Measurements from ENCODE around the gene SRR.

Gene SRR

DNA sequence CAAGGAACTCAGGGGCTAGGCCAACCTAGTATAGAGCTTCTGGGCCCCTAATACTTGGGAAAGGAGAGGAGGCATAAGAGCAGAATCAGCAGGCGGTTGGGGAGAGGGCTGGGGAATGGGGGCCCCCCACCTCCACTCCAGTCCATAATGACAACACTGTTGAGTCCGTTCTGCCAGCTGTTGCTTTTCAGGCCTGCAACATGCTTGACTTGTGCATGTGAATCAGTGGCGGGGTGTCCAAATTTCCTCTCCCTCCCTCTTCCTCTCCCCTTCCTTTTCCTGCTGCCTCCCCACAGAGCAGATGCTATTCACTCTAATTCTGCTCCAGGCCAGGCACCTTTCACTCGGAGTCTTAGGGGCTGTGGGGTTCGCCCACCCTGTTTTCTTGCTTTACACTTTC lies 65.3 kb downstream of the SRR start:
- no peak overlapping the region for H2AFZ ChIP-seq (ENCODE audit: low read length)
- no peak overlapping the region for H3K27ac ChIP-seq (ENCODE audit: low read length)
- no peak overlapping the region for H3K9ac ChIP-seq (ENCODE audit: low read length)
- H3K9me2 ChIP-seq (replicated peaks; ENCODE audit: insufficient read depth, low read length) = no peaks in the 10 kb centered on the region
- no peaks in the 10 kb centered on the region for H3K79me2 ChIP-seq (ENCODE audit: low read length)
- no peaks in the 10 kb centered on the region for H3K27me3 ChIP-seq (replicated peaks; ENCODE audit: insufficient read depth, low read length)
- H4K20me1 ChIP-seq (ENCODE audit: insufficient read depth, low read length) = no peaks in the 10 kb centered on the region
- no peak overlapping the region for H3K4me3 ChIP-seq (ENCODE audit: low read length)
- no peaks in the 10 kb centered on the region for H3K4me1 ChIP-seq (ENCODE audit: low read length)
- no peak for TF ChIP-seq EZH2phosphoT487 (IDR thresholded peaks at IDR 0.05; ENCODE audit: low read length)
- no peak for TF ChIP-seq EZH2 (optimal IDR thresholded peaks at IDR 0.05; ENCODE audit: low read depth, low read length)
- no peaks in the 10 kb centered on the region for H3K9me3 ChIP-seq (replicated peaks; ENCODE audit: insufficient read depth, low read length)
- no peaks in the 10 kb centered on the region for H3K36me3 ChIP-seq (replicated peaks; ENCODE audit: insufficient read depth, low read length)
- DNase-seq = no peak
- H3F3A ChIP-seq (ENCODE audit: insufficient read depth, low read length) = no peaks in the 10 kb centered on the region
- no peak overlapping the region for H3K4me2 ChIP-seq (ENCODE audit: low read depth, low read length)

DNA sequence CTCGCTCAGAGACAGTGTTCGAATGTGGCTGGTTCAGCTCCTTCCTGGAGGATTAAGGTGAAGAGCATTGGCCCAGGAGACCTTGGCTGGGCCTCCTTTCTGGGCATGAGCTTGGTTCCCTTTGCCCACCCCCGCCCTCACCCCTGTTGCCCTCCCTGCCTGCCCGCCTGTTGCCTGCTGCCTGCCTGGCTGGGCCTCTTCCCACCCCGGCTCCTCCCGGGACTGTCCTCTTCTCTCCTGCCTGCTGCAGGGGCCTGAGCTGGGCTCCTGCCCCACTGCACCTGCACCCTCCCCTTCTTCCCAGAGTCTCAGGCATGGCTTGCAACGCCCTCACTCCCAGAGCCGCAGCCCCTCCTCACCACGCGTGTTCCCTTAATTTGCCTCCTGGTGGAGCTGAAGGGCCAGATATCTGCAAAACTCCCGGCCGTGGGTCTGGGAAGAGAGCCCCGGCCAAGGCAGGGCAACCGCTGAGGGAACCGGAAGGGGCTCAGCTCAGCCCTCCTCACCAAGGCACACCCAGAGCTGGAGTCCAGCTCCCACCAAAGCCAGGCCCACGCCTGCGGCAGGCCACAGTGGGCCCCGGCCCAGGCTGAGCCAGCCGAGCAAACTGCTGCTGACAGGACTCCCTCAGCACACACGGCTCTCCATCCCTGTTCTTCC lies 65.9 kb downstream of the SRR start:
- Histone ChIP-seq H3K4me2 (ENCODE audit: low read depth, low read length) (no peak overlapping the region), H4K20me1 (ENCODE audit: insufficient read depth, low read length) (no peaks in the 10 kb centered on the region), H3K9me2 (replicated peaks; ENCODE audit: insufficient read depth, low read length) (no peaks in the 10 kb centered on the region), H3K9me3 (replicated peaks; ENCODE audit: insufficient read depth, low read length) (no peaks in the 10 kb centered on the region), H3K4me1 (ENCODE audit: low read length) (no peaks in the 10 kb centered on the region), H3K4me3 (ENCODE audit: low read length) (no peak overlapping the region), H2AFZ (ENCODE audit: low read length) (no peak overlapping the region), H3K27me3 (replicated peaks; ENCODE audit: insufficient read depth, low read length) (no peaks in the 10 kb centered on the region), H3K79me2 (ENCODE audit: low read length) (no peaks in the 10 kb centered on the region), H3K36me3 (replicated peaks; ENCODE audit: insufficient read depth, low read length) (no peaks in the 10 kb centered on the region), H3K9ac (ENCODE audit: low read length) (no peak overlapping the region), H3F3A (ENCODE audit: insufficient read depth, low read length) (no peaks in the 10 kb centered on the region), H3K27ac (ENCODE audit: low read length) (no peak overlapping the region)
- TF ChIP-seq, protein P1, sequence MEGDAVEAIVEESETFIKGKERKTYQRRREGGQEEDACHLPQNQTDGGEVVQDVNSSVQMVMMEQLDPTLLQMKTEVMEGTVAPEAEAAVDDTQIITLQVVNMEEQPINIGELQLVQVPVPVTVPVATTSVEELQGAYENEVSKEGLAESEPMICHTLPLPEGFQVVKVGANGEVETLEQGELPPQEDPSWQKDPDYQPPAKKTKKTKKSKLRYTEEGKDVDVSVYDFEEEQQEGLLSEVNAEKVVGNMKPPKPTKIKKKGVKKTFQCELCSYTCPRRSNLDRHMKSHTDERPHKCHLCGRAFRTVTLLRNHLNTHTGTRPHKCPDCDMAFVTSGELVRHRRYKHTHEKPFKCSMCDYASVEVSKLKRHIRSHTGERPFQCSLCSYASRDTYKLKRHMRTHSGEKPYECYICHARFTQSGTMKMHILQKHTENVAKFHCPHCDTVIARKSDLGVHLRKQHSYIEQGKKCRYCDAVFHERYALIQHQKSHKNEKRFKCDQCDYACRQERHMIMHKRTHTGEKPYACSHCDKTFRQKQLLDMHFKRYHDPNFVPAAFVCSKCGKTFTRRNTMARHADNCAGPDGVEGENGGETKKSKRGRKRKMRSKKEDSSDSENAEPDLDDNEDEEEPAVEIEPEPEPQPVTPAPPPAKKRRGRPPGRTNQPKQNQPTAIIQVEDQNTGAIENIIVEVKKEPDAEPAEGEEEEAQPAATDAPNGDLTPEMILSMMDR (IDR thresholded peaks at IDR 0.05; ENCODE audit: low read length) = no peak
- TF ChIP-seq EZH2phosphoT487 (IDR thresholded peaks at IDR 0.05; ENCODE audit: low read length) (no peak), EZH2 (optimal IDR thresholded peaks at IDR 0.05; ENCODE audit: low read depth, low read length) (no peak)
- DNase-seq = no peak

- Histone ChIP-seq H3K4me2 (ENCODE audit: low read depth, low read length) (no peak overlapping the region), H3K27me3 (replicated peaks; ENCODE audit: insufficient read depth, low read length) (no peaks in the 10 kb centered on the region), H3K9me2 (replicated peaks; ENCODE audit: insufficient read depth, low read length) (no peaks in the 10 kb centered on the region), H3K9me3 (replicated peaks; ENCODE audit: insufficient read depth, low read length) (no peaks in the 10 kb centered on the region), H3K9ac (ENCODE audit: low read length) (no peak overlapping the region), H3F3A (ENCODE audit: insufficient read depth, low read length) (no peaks in the 10 kb centered on the region), H4K20me1 (ENCODE audit: insufficient read depth, low read length) (no peaks in the 10 kb centered on the region), H3K4me3 (ENCODE audit: low read length) (no peak overlapping the region), H3K79me2 (ENCODE audit: low read length) (no peaks in the 10 kb centered on the region), H3K27ac (ENCODE audit: low read length) (no peak overlapping the region), H2AFZ (ENCODE audit: low read length) (no peak overlapping the region), H3K36me3 (replicated peaks; ENCODE audit: insufficient read depth, low read length) (no peaks in the 10 kb centered on the region), H3K4me1 (ENCODE audit: low read length) (no peaks in the 10 kb centered on the region)
- TF ChIP-seq, protein P1 (IDR thresholded peaks at IDR 0.05; ENCODE audit: low read length) = no peak
- TF ChIP-seq EZH2 (optimal IDR thresholded peaks at IDR 0.05; ENCODE audit: low read depth, low read length) = no peak
- TF ChIP-seq EZH2phosphoT487 (IDR thresholded peaks at IDR 0.05; ENCODE audit: low read length) = no peak
- DNase-seq = no peak
Measured at GRCh38 chr17:2370211-2370589, 66.5 kb downstream of the SRR start.

Measured in MM.1S (cell line).